ENCODE measurements around the gene HLCS.
A peak's percentile ranks its signal among the peaks of the same experiment; 100 is the strongest.

Gene HLCS

GRCh38 chr21:36783612-36784374, 182.7 kb downstream of the HLCS start:
- H3K27ac ChIP-seq (replicated peaks; ENCODE audit: low read length) = no peak overlapping the region
- H3K14ac ChIP-seq (ENCODE audit: low read length) = no peak overlapping the region
- H2BK120ac ChIP-seq (ENCODE audit: low read depth, low read length) = no peak overlapping the region
- no peak overlapping the region for H3K4me2 ChIP-seq (ENCODE audit: insufficient read depth, low read length, poor library complexity, severe bottlenecking)
- no peak overlapping the region for H2AFZ ChIP-seq (ENCODE audit: low read length)
- no peak overlapping the region for H4K8ac ChIP-seq (ENCODE audit: low read depth, low read length)
- no CpG with 5 or more reads among the region's 8 CpGs for WGBS, 2 donors (ENCODE audit: extremely low coverage in 2 of 2, insufficient read length in 2 of 2, insufficient replicate concordance in 1 of 2)
- peaks cover 0 to 9% of the 10 kb centered on the region in 2 donors for H3K9me3 ChIP-seq (replicated peaks in 1 of 2; ENCODE audit: control insufficient read depth in 2 of 2, insufficient read depth in 1 of 2, low read depth in 1 of 2, low read length in 2 of 2)
- H3K36me3 ChIP-seq (replicated peaks in 1 of 2; ENCODE audit: control insufficient read depth in 2 of 2, insufficient read depth in 2 of 2, low read length in 2 of 2) = no peaks in the 10 kb centered on the region
- no peak overlapping the region for H3K23ac ChIP-seq (ENCODE audit: low read depth, low read length, poor library complexity)
- no peak overlapping the region for H2BK5ac ChIP-seq (ENCODE audit: low read length)
- H3K9ac ChIP-seq (ENCODE audit: low read depth, low read length, poor library complexity) = no peak overlapping the region
- H3K79me1 ChIP-seq (ENCODE audit: low read depth, low read length) = no peaks in the 10 kb centered on the region
- H3K4me3 ChIP-seq (ENCODE audit: low read length in 2 of 2) = peak overlapping the region in 1 of 2 donors; percentile 26
- H2BK15ac ChIP-seq (ENCODE audit: low read length) = no peak overlapping the region
- no peak overlapping the region for H2AK5ac ChIP-seq (ENCODE audit: low read depth, low read length)
- no peaks in the 10 kb centered on the region for H3K27me3 ChIP-seq (ENCODE audit: control insufficient read depth in 3 of 3, insufficient read depth in 3 of 3, low read depth in 1 of 3, low read length in 3 of 3)
- H4K91ac ChIP-seq (ENCODE audit: low read depth, low read length, poor library complexity) = no peak overlapping the region
- no peak overlapping the region for H2BK12ac ChIP-seq (ENCODE audit: low read length)
- no peak overlapping the region for H3K4ac ChIP-seq (ENCODE audit: low read length)
- H3K18ac ChIP-seq (ENCODE audit: low read length) = no peak overlapping the region
- no peak for DNase-seq (ENCODE audit: low spot score)
- peaks cover 0 to 6% of the 10 kb centered on the region in 2 donors for H3K4me1 ChIP-seq (ENCODE audit: control insufficient read depth in 2 of 2, insufficient read depth in 1 of 2, low read depth in 1 of 2, low read length in 2 of 2)

- Histone ChIP-seq H3K4me1 (ENCODE audit: control insufficient read depth in 2 of 2, insufficient read depth in 1 of 2, low read depth in 1 of 2, low read length in 2 of 2) (peaks cover 0 to 2% of the 10 kb centered on the region in 2 donors), H3K14ac (ENCODE audit: low read length) (no peak overlapping the region), H3K4me2 (ENCODE audit: insufficient read depth, low read length, poor library complexity, severe bottlenecking) (no peak overlapping the region), H3K4me3 (ENCODE audit: low read length in 2 of 2) (no peak overlapping the region), H2AFZ (ENCODE audit: low read length) (no peak overlapping the region), H2BK12ac (ENCODE audit: low read length) (no peak overlapping the region), H3K18ac (ENCODE audit: low read length) (no peak overlapping the region), H4K8ac (ENCODE audit: low read depth, low read length) (no peak overlapping the region), H3K27ac (replicated peaks; ENCODE audit: low read length) (no peak overlapping the region), H2BK15ac (ENCODE audit: low read length) (no peak overlapping the region), H3K4ac (ENCODE audit: low read length) (no peak overlapping the region), H3K36me3 (replicated peaks in 1 of 2; ENCODE audit: control insufficient read depth in 2 of 2, insufficient read depth in 2 of 2, low read length in 2 of 2) (no peaks in the 10 kb centered on the region), H2AK5ac (ENCODE audit: low read depth, low read length) (no peak overlapping the region), H3K9ac (ENCODE audit: low read depth, low read length, poor library complexity) (no peak overlapping the region), H3K27me3 (ENCODE audit: control insufficient read depth in 3 of 3, insufficient read depth in 3 of 3, low read depth in 1 of 3, low read length in 3 of 3) (no peaks in the 10 kb centered on the region), H4K91ac (ENCODE audit: low read depth, low read length, poor library complexity) (no peak overlapping the region), H3K79me1 (ENCODE audit: low read depth, low read length) (no peaks in the 10 kb centered on the region), H2BK5ac (ENCODE audit: low read length) (no peak overlapping the region), H3K23ac (ENCODE audit: low read depth, low read length, poor library complexity) (no peak overlapping the region), H3K9me3 (replicated peaks in 1 of 2; ENCODE audit: control insufficient read depth in 2 of 2, insufficient read depth in 1 of 2, low read depth in 1 of 2, low read length in 2 of 2) (peaks cover 0 to 9% of the 10 kb centered on the region in 2 donors), H2BK120ac (ENCODE audit: low read depth, low read length) (no peak overlapping the region)
- WGBS, 2 donors (ENCODE audit: extremely low coverage in 2 of 2, insufficient read length in 2 of 2, insufficient replicate concordance in 1 of 2) = no CpG with 5 or more reads among the region's 6 CpGs
- no peak for DNase-seq (ENCODE audit: low spot score)
Measured at GRCh38 chr21:36780861-36781260, 185.6 kb downstream of the HLCS start.

DNA sequence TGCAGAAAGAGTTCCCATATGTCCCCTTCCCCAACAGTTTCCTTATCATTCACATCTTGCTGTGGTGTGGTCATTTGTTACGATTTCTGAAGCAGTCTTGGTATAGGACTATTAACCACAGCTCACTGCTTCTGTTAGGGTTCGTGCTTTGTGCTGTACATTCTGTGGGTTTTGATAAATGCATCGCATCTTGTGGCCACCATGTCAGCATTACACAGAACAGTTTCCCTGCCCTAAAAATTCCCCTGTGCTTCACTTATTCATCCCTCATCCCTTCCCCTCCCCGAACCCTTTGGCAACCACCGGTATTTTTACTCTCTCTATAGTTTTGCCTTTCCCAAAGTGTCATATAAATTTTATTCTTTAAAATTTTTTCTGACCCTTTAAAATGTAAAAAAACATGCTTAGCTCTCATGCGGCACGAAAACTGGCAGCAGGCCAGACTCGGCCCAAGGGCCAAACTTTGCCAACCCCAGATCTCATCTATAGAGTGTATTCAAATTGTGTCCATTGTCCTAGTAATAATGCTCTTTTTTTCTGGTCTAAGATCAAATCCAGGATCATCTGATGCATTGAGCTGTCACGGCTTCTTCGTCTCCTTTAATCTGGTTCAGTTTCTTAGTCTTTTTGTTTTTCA, 189.4 kb downstream of the HLCS start:
- H3K9me3 ChIP-seq (replicated peaks in 1 of 2; ENCODE audit: control insufficient read depth in 2 of 2, insufficient read depth in 1 of 2, low read depth in 1 of 2, low read length in 2 of 2) = peaks cover 0 to 9% of the 10 kb centered on the region in 2 donors
- no peak overlapping the region for H3K4me2 ChIP-seq (ENCODE audit: insufficient read depth, low read length, poor library complexity, severe bottlenecking)
- H3K4ac ChIP-seq (ENCODE audit: low read length) = no peak overlapping the region
- no peaks in the 10 kb centered on the region for H3K27me3 ChIP-seq (ENCODE audit: control insufficient read depth in 3 of 3, insufficient read depth in 3 of 3, low read depth in 1 of 3, low read length in 3 of 3)
- DNase-seq (ENCODE audit: low spot score) = no peak
- WGBS, 2 donors (ENCODE audit: extremely low coverage in 2 of 2, insufficient read length in 2 of 2, insufficient replicate concordance in 1 of 2) = no CpG with 5 or more reads among the region's 10 CpGs
- H3K4me3 ChIP-seq (ENCODE audit: low read length in 2 of 2) = no peak overlapping the region
- H2BK15ac ChIP-seq (ENCODE audit: low read length) = no peak overlapping the region
- H3K9ac ChIP-seq (ENCODE audit: low read depth, low read length, poor library complexity) = no peak overlapping the region
- H4K8ac ChIP-seq (ENCODE audit: low read depth, low read length) = no peak overlapping the region
- H3K36me3 ChIP-seq (replicated peaks in 1 of 2; ENCODE audit: control insufficient read depth in 2 of 2, insufficient read depth in 2 of 2, low read length in 2 of 2) = no peaks in the 10 kb centered on the region
- H2BK5ac ChIP-seq (ENCODE audit: low read length) = no peak overlapping the region
- H3K14ac ChIP-seq (ENCODE audit: low read length) = no peak overlapping the region
- no peak overlapping the region for H2AK5ac ChIP-seq (ENCODE audit: low read depth, low read length)
- H2BK12ac ChIP-seq (ENCODE audit: low read length) = no peak overlapping the region
- no peak overlapping the region for H3K23ac ChIP-seq (ENCODE audit: low read depth, low read length, poor library complexity)
- no peak overlapping the region for H4K91ac ChIP-seq (ENCODE audit: low read depth, low read length, poor library complexity)
- H2BK120ac ChIP-seq (ENCODE audit: low read depth, low read length) = no peak overlapping the region
- H2AFZ ChIP-seq (ENCODE audit: low read length) = no peak overlapping the region
- H3K18ac ChIP-seq (ENCODE audit: low read length) = no peak overlapping the region
- H3K4me1 ChIP-seq (ENCODE audit: control insufficient read depth in 2 of 2, insufficient read depth in 1 of 2, low read depth in 1 of 2, low read length in 2 of 2) = peaks cover 0 to 4% of the 10 kb centered on the region in 2 donors
- H3K79me1 ChIP-seq (ENCODE audit: low read depth, low read length) = no peaks in the 10 kb centered on the region
- H3K27ac ChIP-seq (replicated peaks; ENCODE audit: low read length) = no peak overlapping the region

DNA sequence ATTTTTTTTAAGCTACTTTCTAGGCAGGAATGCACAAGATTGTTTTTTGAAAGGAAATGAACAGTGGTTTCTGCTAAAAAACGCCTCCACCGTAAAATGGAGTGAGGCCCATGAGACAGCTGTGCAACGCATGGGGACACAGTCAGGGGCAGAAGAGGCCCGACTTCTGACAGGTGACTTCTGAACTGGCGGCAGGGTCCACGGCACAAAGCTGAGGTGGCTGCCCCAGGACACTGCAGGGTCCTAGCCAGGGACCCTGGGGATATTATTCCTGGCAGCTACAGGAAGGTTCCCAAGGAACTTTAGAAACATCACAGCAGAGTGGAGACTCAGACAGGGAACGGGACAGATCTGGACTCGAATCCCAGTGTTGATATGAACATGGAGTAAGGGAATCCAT, 192.5 kb downstream of the HLCS start:
- no CpG with 5 or more reads among the region's 8 CpGs for WGBS, 2 donors (ENCODE audit: extremely low coverage in 2 of 2, insufficient read length in 2 of 2, insufficient replicate concordance in 1 of 2)
- no peak overlapping the region for H3K18ac ChIP-seq (ENCODE audit: low read length)
- no peak overlapping the region for H3K4ac ChIP-seq (ENCODE audit: low read length)
- no peaks in the 10 kb centered on the region for H3K27me3 ChIP-seq (ENCODE audit: control insufficient read depth in 3 of 3, insufficient read depth in 3 of 3, low read depth in 1 of 3, low read length in 3 of 3)
- H2BK12ac ChIP-seq (ENCODE audit: low read length) = no peak overlapping the region
- no peak overlapping the region for H2AFZ ChIP-seq (ENCODE audit: low read length)
- H2AK5ac ChIP-seq (ENCODE audit: low read depth, low read length) = no peak overlapping the region
- H4K8ac ChIP-seq (ENCODE audit: low read depth, low read length) = no peak overlapping the region
- no peaks in the 10 kb centered on the region for H3K79me1 ChIP-seq (ENCODE audit: low read depth, low read length)
- H3K36me3 ChIP-seq (replicated peaks in 1 of 2; ENCODE audit: control insufficient read depth in 2 of 2, insufficient read depth in 2 of 2, low read length in 2 of 2) = no peaks in the 10 kb centered on the region
- H2BK5ac ChIP-seq (ENCODE audit: low read length) = no peak overlapping the region
- no peak for DNase-seq (ENCODE audit: low spot score)
- no peak overlapping the region for H2BK15ac ChIP-seq (ENCODE audit: low read length)
- H3K27ac ChIP-seq (replicated peaks; ENCODE audit: low read length) = no peak overlapping the region
- H3K14ac ChIP-seq (ENCODE audit: low read length) = no peak overlapping the region
- no peak overlapping the region for H3K4me3 ChIP-seq (ENCODE audit: low read length in 2 of 2)
- peaks cover 2 to 11% of the 10 kb centered on the region in 2 donors for H3K4me1 ChIP-seq (ENCODE audit: control insufficient read depth in 2 of 2, insufficient read depth in 1 of 2, low read depth in 1 of 2, low read length in 2 of 2)
- H3K9ac ChIP-seq (ENCODE audit: low read depth, low read length, poor library complexity) = peak overlapping the region; percentile 5
- H3K9me3 ChIP-seq (replicated peaks in 1 of 2; ENCODE audit: control insufficient read depth in 2 of 2, insufficient read depth in 1 of 2, low read depth in 1 of 2, low read length in 2 of 2) = no peaks in the 10 kb centered on the region
- no peak overlapping the region for H2BK120ac ChIP-seq (ENCODE audit: low read depth, low read length)
- H3K23ac ChIP-seq (ENCODE audit: low read depth, low read length, poor library complexity) = no peak overlapping the region
- no peak overlapping the region for H3K4me2 ChIP-seq (ENCODE audit: insufficient read depth, low read length, poor library complexity, severe bottlenecking)
- H4K91ac ChIP-seq (ENCODE audit: low read depth, low read length, poor library complexity) = no peak overlapping the region

Measured in neuronal stem cell (in vitro differentiated cells).